HCT116 (cell line): ENCODE results near the gene FAM118A. TPM values are rescaled to one million over a fixed set of nuclear protein-coding genes. Genes with fewer than 3 reads are reported as not detected.

Experiments used
- ATAC-seq: fragments of 200-7000 bp; cut with Tn5 transposase; 2 replicates; pipeline ENCODE4 v1.9.1; 2020; ENCODE audit warnings: mild to moderate bottlenecking, moderate library complexity
- BruUV-seq: library from RNA; stranded (reverse); fragments of 400-500 nt; replicated peaks from 2 replicates; lab custom pipeline; 2021; lab: Mats Ljungman, UMichigan
- CTCF ChIA-PET: fragments of 300-600 bp; sonication (Branson Sonifier 250); formaldehyde crosslinking; loops from one replicate; lab custom pipeline; 2021; ENCODE audit warnings: antibody characterized with exemption; lab: Charles Lee
- POLR2A ChIA-PET: fragments of 300-600, 350-600 bp; sonication (Branson Sonifier 250); formaldehyde crosslinking; loops from one replicate; lab custom pipeline; 2021; ENCODE audit warnings: antibody characterized with exemption; lab: Charles Lee
- RAD21 ChIA-PET, 2 experiments: fragments of 300-600 bp; sonication (Branson Sonifier 250); formaldehyde crosslinking; loops; one replicate each; lab custom pipeline; 2023; ENCODE audit warnings: low total read pairs in 2 of 2; ENCODE audit not compliant: uncharacterized antibody in 2 of 2, unreplicated experiment in 2 of 2, low non-redundant PET in 1 of 2; lab: Charles Lee
- DNase-seq: peaks from one replicate; pipeline ENCODE4 v3.0.0-alpha.2; 2010; ENCODE audit warnings: low read depth, low spot score
- H2AFZ ChIP-seq: fragments of 200-600 bp; shearing (Covaris generic), sonication (generic); 2 replicates; pipeline ENCODE4 v1.6.1; 2017; ENCODE audit warnings: low read depth, mixed run types, mixed read lengths, antibody characterized with exemption, low read length; ENCODE audit not compliant: poor library complexity, severe bottlenecking
- H3K27ac ChIP-seq: 2 replicates; pipeline ENCODE4 v1.5.1; 2012; ENCODE audit warnings: low read depth, low read length
- H3K27me3 ChIP-seq: fragments of 200-600 bp; sonication (generic); 2 replicates; pipeline ENCODE4 v1.6.1; 2016; ENCODE audit warnings: mixed run types, low read length, mixed read lengths; ENCODE audit not compliant: insufficient read depth
- H3K36me3 ChIP-seq, 2 experiments: fragments of 200-500 bp in 1 of 2; fragments of 200-600 bp in 1 of 2; sonication (Bioruptor generic) in 1 of 2; sonication (generic) in 1 of 2; 2 replicates each; pipeline versions ENCODE4 v1.5.1 to v1.6.1; 2014 to 2016; ENCODE audit warnings: low read length in 2 of 2, inconsistent platforms in 1 of 2, mixed read lengths in 1 of 2, mixed run types in 1 of 2; ENCODE audit not compliant: insufficient read depth in 2 of 2, control insufficient read depth in 1 of 2
- H3K4me1 ChIP-seq, 2 experiments: fragments of 200-600 bp in 1 of 2; sonication (generic) in 1 of 2; 2 replicates each; pipeline versions ENCODE4 v1.5.1 to v1.6.1; 2012 to 2017; ENCODE audit warnings: low read length in 2 of 2, inconsistent platforms in 1 of 2, mild to moderate bottlenecking in 1 of 2, mixed read lengths in 1 of 2, mixed run types in 1 of 2, moderate library complexity in 1 of 2; ENCODE audit not compliant: insufficient read depth in 2 of 2, control insufficient read depth in 1 of 2
- H3K4me2 ChIP-seq: fragments of 200-600 bp; sonication (generic); 2 replicates; pipeline ENCODE4 v1.6.1; 2017; ENCODE audit warnings: mixed run types, low read length, mixed read lengths
- H3K4me3 ChIP-seq, 2 experiments: fragments of 200-600 bp in 1 of 2; sonication (generic) in 1 of 2; replicated peaks in 1 of 2; 2 replicates each; pipeline ENCODE4 v1.5.1; 2011 to 2016; ENCODE audit warnings: low read length in 2 of 2, control low read depth in 1 of 2, low read depth in 1 of 2, mild to moderate bottlenecking in 1 of 2, mixed read lengths in 1 of 2, mixed run types in 1 of 2
- H3K79me2 ChIP-seq: fragments of 200-600 bp; sonication (generic); 2 replicates; pipeline ENCODE4 v1.6.1; 2017; ENCODE audit warnings: mild to moderate bottlenecking, mixed run types, low read length, moderate library complexity, mixed read lengths; ENCODE audit not compliant: insufficient read depth
- H3K9ac ChIP-seq: fragments of 200-600 bp; sonication (generic); 2 replicates; pipeline ENCODE4 v1.6.1; 2016; ENCODE audit warnings: low read length, mixed read lengths
- H3K9me2 ChIP-seq: fragments of 200-600 bp; sonication (generic), shearing (Covaris generic); 2 replicates; pipeline ENCODE4 v1.6.1; 2017; ENCODE audit warnings: mixed run types, mild to moderate bottlenecking, moderate library complexity; ENCODE audit not compliant: insufficient read depth
- H3K9me3 ChIP-seq, 2 experiments: fragments of 200-500 bp in 1 of 2; fragments of 200-600 bp in 1 of 2; sonication (Bioruptor generic) in 1 of 2; sonication (generic) in 1 of 2; 2 replicates each; pipeline ENCODE4 v1.6.1; 2014 to 2017; ENCODE audit warnings: low read length in 2 of 2, mixed read lengths in 2 of 2, inconsistent platforms in 1 of 2, low read depth in 1 of 2, mild to moderate bottlenecking in 1 of 2, mixed run types in 1 of 2, moderate library complexity in 1 of 2; ENCODE audit not compliant: control insufficient read depth in 1 of 2, insufficient read depth in 1 of 2
- H4K20me1 ChIP-seq: fragments of 200-600 bp; sonication (generic), shearing (Covaris generic); 2 replicates; pipeline ENCODE4 v1.6.1; 2017; ENCODE audit warnings: mixed run types, mild to moderate bottlenecking, moderate library complexity; ENCODE audit not compliant: insufficient read depth
- CBX3 ChIP-seq: IDR thresholded peaks from 2 replicates; pipeline ENCODE4 v1.6.1; 2012; ENCODE audit warnings: low read depth
- CEBPB ChIP-seq: IDR thresholded peaks from 2 replicates; pipeline ENCODE4 v1.6.1; 2012; ENCODE audit warnings: low read depth
- ELF1 ChIP-seq: IDR thresholded peaks from 2 replicates; pipeline ENCODE4 v1.6.1; 2012; ENCODE audit warnings: low read depth, borderline replicate concordance
- EZH2 ChIP-seq: fragments of 200-600 bp; sonication (generic); IDR thresholded peaks from 2 replicates; pipeline ENCODE4 v1.6.1; 2017; ENCODE audit warnings: antibody characterized with exemption, mixed run types
- JUND ChIP-seq: IDR thresholded peaks from 2 replicates; pipeline ENCODE4 v1.6.1; 2012
- POLR2A ChIP-seq: IDR thresholded peaks from 2 replicates; pipeline ENCODE4 v1.7.0; 2011; ENCODE audit warnings: borderline replicate concordance; ENCODE audit not compliant: insufficient read depth, insufficient read length; ENCODE audit errors: extremely low read depth
- POLR2AphosphoS5 ChIP-seq: IDR thresholded peaks from 2 replicates; pipeline ENCODE4 v1.6.1; 2011; ENCODE audit warnings: mild to moderate bottlenecking, low read depth, low read length, moderate library complexity
- REST ChIP-seq: IDR thresholded peaks from 2 replicates; pipeline ENCODE4 v1.6.1; 2012; ENCODE audit warnings: low read depth
- SP1 ChIP-seq: IDR thresholded peaks from 2 replicates; pipeline ENCODE4 v1.6.1; 2012; ENCODE audit warnings: low read depth
- YY1 ChIP-seq: IDR thresholded peaks from 2 replicates; pipeline ENCODE4 v1.6.1; 2011; ENCODE audit warnings: low read length, low read depth, moderate library complexity, mild to moderate bottlenecking; ENCODE audit not compliant: insufficient replicate concordance; ENCODE audit errors: extremely low read depth
- ZBTB33 ChIP-seq: IDR thresholded peaks from 2 replicates; pipeline ENCODE4 v1.6.1; 2011; ENCODE audit warnings: mild to moderate bottlenecking, low read length, moderate library complexity; ENCODE audit not compliant: insufficient replicate concordance; ENCODE audit errors: extremely low read depth
- ZFX ChIP-seq: fragments of 450-650 bp; IDR thresholded peaks from 2 replicates; pipeline ENCODE4 v1.6.1; 2017
- ZNF274 ChIP-seq: fragments of 200-500 bp; sonication (Bioruptor generic); IDR thresholded peaks from 2 replicates; pipeline ENCODE4 v1.6.1; 2014; ENCODE audit warnings: mild to moderate bottlenecking, low read depth, low read length, inconsistent platforms
- intact Hi-C: fragments of 100-400 bp; cut with micrococcal nuclease; formaldehyde crosslinking; loops from 2 replicates; pipeline ENCODE4 v1.10.0; 2022
- total RNA-seq: library from RNA; stranded (reverse); gene quantifications from one replicate; pipeline ENCODE4 v1.2.1, GENCODE V29; 2021; ENCODE audit not compliant: unreplicated experiment

FAM118A gene
- total RNA-seq, 1 experiment from 2014 or later: 43.2 TPM

- no peak for ATAC-seq
- Histone ChIP-seq H3K9me3 (no peaks in the 10 kb centered on the region), H3K9ac (no peak overlapping the region), H3K27ac (no peak overlapping the region), H2AFZ (no peak overlapping the region), H3K9me2 (no peaks in the 10 kb centered on the region), H3K79me2 (peaks cover 95% of the 10 kb centered on the region)
- POLR2A ChIA-PET: no interaction called here
- no TSS peak for BruUV-seq
- no peak for TF ChIP-seq POLR2AphosphoS5
- TF ChIP-seq ZNF274: no peak
- no peak for TF ChIP-seq ELF1
- TF ChIP-seq POLR2A: no peak
- no peak for TF ChIP-seq YY1
- no peak for TF ChIP-seq ZBTB33
- no peak for TF ChIP-seq REST
- no peak for TF ChIP-seq ZFX
- TF ChIP-seq EZH2: no peak
- TF ChIP-seq CBX3: no peak
- no peak for TF ChIP-seq JUND
- TF ChIP-seq SP1: no peak
- TF ChIP-seq CEBPB: no peak
- TF ChIP-seq, all 23 proteins: peak for 0
- Histone ChIP-seq H3K4me1 (peaks cover 11 to 14% of the 10 kb centered on the region in 2 experiments; a peak in 3 of 4 replicates), H3K36me3 (peaks cover 0 to 2% of the 10 kb centered on the region in 2 experiments; a peak in 2 of 4 replicates), H3K27me3 (no peaks in the 10 kb centered on the region), H4K20me1 (no peaks in the 10 kb centered on the region; the same call in 1 of the 2 replicates), H3K4me2 (no peak overlapping the region), H3K4me3 (no peak overlapping the region)
- DNase-seq: no peak
- CTCF ChIA-PET: no interaction called here
- intact Hi-C loops: no loop called here
- RAD21 ChIA-PET: no interaction called here
These were observed 5.1 kb downstream of the FAM118A start for GRCh38 chr22:45314786-45315185.
